IPS DF 6.9 (cell line): ENCODE data around the gene SMIM35.
"Not testable (repeated sequence)": the region's sequence is repeated elsewhere in the genome, so short reads cannot be mapped to it uniquely, and the experiment has no call there.

Experiments used
- DNase-seq: peaks from one replicate; pipeline ENCODE4 v3.0.0-alpha.2; 2013; ENCODE audit warnings: low read depth, low spot score
- H3K27ac ChIP-seq: one replicate; pipeline ENCODE4 v1.5.1; 2013; ENCODE audit warnings: low read length, control low read depth
- H3K27me3 ChIP-seq: 2 replicates; pipeline ENCODE4 v1.6.1; 2013; ENCODE audit warnings: mild to moderate bottlenecking, low read length; ENCODE audit not compliant: control insufficient read depth, insufficient read depth
- H3K36me3 ChIP-seq: 2 replicates; pipeline ENCODE4 v1.6.1; 2013; ENCODE audit warnings: low read length; ENCODE audit not compliant: control insufficient read depth, insufficient read depth
- H3K4me1 ChIP-seq: 2 replicates; pipeline ENCODE4 v1.6.1; 2013; ENCODE audit warnings: low read length; ENCODE audit not compliant: control insufficient read depth, insufficient read depth
- H3K4me3 ChIP-seq: 2 replicates; pipeline ENCODE4 v1.5.1; 2013; ENCODE audit warnings: mild to moderate bottlenecking, low read length
- H3K9me3 ChIP-seq: 2 replicates; pipeline ENCODE4 v1.6.1; 2013; ENCODE audit warnings: low read length, inconsistent platforms; ENCODE audit not compliant: control insufficient read depth, insufficient read depth
- WGBS: extraction: QIAGEN DNeasy Blood & Tissue Kit; methylation state at CpG from one replicate; pipeline ENCODE4 v1.1.7; 2013; ENCODE audit warnings: mixed read lengths, missing lambda C conversion rate; ENCODE audit not compliant: insufficient read length, insufficient coverage; 5-methylcytosine and 5-hydroxymethylcytosine counted together

The SMIM35 gene

DNA sequence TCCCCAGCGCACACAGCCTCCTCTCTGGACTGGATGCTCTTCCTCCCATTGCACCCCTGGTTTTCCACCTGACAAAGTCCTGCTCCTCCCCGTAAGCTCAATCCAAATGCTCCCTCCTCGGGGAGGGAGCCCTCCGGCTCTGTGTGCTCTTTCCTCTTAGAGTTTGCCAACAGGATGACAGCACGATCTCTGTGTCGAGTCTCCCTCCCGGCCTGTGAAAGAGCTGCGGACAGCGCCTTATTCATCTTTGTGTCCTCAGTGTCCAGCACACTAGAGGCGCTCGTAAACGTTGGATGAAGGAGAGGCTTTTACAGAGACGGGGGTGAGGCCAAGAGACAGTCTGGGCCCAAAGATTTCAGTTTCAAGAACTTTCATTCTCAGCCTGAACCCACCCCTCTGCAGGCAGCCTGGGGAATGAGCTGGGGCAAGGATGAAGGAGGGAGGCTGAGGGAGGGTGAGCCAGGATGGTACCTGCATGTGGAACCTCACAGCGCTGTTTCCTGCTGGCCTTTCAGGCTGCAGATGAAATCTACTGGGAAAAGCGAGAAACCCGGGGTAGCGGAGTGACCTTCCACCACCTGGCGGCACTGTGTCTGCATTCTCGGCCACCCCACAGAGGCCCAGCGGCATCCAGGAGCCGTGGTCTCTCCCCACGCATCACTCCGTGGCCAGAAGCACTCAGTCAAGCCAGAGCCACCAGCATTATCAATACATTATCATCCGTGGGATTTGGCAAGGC lies 18.4 kb downstream of the SMIM35 start:
- no peak overlapping the region for H3K27ac ChIP-seq
- no peaks in the 10 kb centered on the region for H3K36me3 ChIP-seq
- H3K27me3 ChIP-seq: no peaks in the 10 kb centered on the region
- H3K9me3 ChIP-seq: no peaks in the 10 kb centered on the region
- no CpG with 5 or more reads among the region's 24 CpGs for WGBS
- H3K4me1 ChIP-seq: no peaks in the 10 kb centered on the region
- H3K4me3 ChIP-seq: no peak overlapping the region
- DNase-seq: no peak

DNA sequence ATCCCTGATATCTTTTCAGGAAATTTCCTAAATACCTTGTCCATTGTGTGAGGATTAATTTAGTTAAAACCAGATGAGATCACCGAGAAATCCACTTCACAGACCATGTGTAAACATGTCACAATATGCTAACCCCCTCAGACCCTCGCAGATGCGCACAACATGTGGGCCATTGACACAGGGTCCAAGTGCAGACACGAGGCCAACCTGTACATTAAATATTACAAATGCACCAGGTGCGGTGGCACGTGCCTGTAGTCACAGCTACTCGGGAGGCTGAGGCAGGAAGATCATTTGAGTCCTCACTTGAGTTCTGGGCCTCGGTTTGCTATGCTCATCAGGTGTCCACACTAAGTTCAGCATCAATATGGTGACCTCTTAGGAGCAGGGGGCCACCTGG lies 19.8 kb downstream of the SMIM35 start:
- no peaks in the 10 kb centered on the region for H3K4me1 ChIP-seq
- H3K27ac ChIP-seq: no peak overlapping the region
- H3K9me3 ChIP-seq: no peaks in the 10 kb centered on the region
- WGBS: no CpG with 5 or more reads among the region's 8 CpGs
- no peaks in the 10 kb centered on the region for H3K36me3 ChIP-seq
- no peak overlapping the region for H3K4me3 ChIP-seq
- H3K27me3 ChIP-seq: no peaks in the 10 kb centered on the region
- no peak for DNase-seq

DNA sequence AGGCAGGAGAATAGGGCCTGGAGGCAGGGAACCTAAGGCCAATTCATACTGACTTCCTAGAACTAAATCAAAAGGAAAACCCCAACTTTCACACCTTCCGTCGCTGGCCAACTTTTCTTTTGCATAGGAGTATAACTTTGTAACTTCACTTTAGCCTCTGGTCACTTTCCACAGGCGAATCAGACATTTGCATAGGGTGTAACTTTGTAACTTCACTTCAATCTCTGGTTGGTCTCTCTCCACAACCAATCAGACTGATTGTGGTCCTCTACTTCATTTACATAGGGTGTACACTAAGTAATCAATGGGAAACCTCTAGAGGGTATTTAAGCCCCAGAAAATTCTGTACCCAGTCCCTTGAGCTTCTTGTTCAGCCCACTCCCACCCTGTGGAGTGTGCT lies 21.4 kb downstream of the SMIM35 start:
- Histone ChIP-seq H3K27me3 (no peaks in the 10 kb centered on the region), H3K4me1 (no peaks in the 10 kb centered on the region; the same call in 1 of the 2 replicates), H3K9me3 (no peaks in the 10 kb centered on the region), H3K36me3 (no peaks in the 10 kb centered on the region), H3K27ac (no peak overlapping the region), H3K4me3 (no peak overlapping the region)
- WGBS: no CpG with 5 or more reads among the region's 3 CpGs
- DNase-seq: no peak

DNA sequence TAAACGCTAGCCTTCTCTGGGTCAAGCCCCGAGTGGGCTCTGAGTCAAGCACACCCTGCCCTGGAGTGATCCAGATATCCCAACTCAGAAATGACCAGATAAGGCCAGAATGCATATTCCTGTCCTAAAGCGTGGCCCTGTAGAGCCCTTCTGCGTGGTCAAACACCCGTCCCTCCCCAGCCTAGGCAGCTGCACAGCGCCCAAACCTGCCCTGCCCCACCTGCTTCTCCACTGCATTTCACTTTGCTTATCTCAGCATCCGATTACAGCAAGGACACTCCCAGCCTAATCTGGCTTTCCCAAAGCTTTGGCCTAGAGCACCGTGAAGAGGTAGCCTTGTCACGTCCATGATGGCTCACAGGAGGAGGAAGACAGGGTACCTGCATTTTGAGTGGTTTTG lies 21.8 kb downstream of the SMIM35 start:
- H3K4me1 ChIP-seq: no peaks in the 10 kb centered on the region; the same call in 1 of the 2 replicates
- no CpG with 5 or more reads among the region's 9 CpGs for whole genome bisulfite sequencing

DNA sequence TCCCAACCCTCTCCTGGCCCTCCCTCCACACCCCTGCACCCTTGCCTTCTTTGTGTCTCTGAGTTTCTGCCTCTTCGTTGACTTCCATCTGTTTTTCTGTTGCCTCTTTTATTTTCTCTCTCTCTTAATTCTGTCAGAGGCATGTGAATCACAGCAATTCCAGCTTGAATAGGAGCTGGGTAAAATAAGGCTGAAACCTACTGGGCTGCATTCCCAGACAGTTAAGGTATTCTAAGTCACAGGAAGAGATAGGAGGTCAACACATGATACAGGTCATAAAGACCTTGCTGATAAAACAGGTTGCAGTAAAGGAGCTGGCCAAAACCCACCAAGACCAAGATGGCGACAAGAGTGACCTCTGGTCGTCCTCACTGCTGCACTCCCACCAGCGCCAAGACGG lies 24.1 kb downstream of the SMIM35 start:
- not testable (repeated sequence) for H3K9me3 ChIP-seq, DNase-seq, H3K36me3 ChIP-seq, H3K27ac ChIP-seq, H3K27me3 ChIP-seq, H3K4me3 ChIP-seq, H3K4me1 ChIP-seq
- WGBS: no CpG with 5 or more reads among the region's 5 CpGs

More for the DNA sequence above, 21.8 kb downstream of the SMIM35 start:
- H3K36me3 ChIP-seq: no peaks in the 10 kb centered on the region
- H3K27ac ChIP-seq: no peak overlapping the region
- no peaks in the 10 kb centered on the region for H3K27me3 ChIP-seq
- H3K4me3 ChIP-seq: no peak overlapping the region
- no peak for DNase-seq
- H3K9me3 ChIP-seq: no peaks in the 10 kb centered on the region

DNA sequence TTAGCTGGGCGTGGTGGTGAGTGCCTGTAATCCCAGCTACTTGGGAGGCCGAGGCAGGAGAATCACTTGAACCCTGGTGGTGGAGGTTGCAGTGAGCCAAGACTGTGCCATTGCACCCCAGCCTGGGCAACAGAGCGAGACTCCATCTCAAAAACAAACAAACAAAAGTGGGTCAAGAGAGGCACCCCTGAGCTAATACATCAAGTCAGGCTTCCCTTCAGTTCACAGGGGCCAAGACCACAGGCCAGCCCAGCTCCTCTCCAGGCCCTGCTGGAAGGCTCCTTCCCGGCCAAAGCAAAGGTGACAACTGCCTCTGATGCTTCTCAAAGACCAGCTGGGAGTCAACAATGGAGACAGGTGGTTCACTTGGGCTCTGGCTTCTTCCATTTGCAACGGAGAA lies 24.6 kb downstream of the SMIM35 start:
- WGBS: no CpG with 5 or more reads among the region's 5 CpGs

DNA sequence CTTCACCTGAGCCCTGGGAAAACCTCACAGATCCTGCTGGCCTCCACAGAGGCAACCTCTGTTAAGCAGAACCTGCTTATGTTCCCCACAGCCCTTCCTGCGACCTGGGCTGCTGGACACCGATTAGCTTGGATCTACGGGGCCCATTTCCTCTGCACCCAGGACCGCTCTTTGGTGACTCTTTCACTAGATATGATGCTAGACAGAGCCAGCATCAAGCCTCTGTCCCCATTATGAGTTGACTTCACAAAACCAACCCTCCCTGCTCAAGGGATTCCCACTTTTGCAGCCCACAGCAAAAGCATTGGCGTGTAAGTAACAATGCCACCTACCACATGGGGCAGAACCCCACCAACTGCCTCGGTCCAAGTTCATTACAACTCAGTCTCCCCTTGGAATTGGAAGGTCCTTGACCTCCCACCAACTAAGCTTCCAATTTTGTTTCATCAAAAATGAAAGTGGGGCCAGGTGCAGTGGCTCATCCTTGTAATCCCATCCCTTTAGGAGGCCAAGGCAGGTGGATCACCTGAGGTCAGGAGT lies 25.1 kb downstream of the SMIM35 start:
- H3K9me3 ChIP-seq: no peaks in the 10 kb centered on the region
- no peaks in the 10 kb centered on the region; the same call in 1 of the 2 replicates for H3K4me1 ChIP-seq
- H3K27ac ChIP-seq: no peak overlapping the region
- no peak for DNase-seq
- no peaks in the 10 kb centered on the region for H3K36me3 ChIP-seq
- WGBS: no CpG with 5 or more reads among the region's 6 CpGs
- H3K4me3 ChIP-seq: no peak overlapping the region
- no peaks in the 10 kb centered on the region for H3K27me3 ChIP-seq

More for the DNA sequence above, 24.6 kb downstream of the SMIM35 start:
- not testable (repeated sequence) for H3K9me3 ChIP-seq, H3K27me3 ChIP-seq, H3K27ac ChIP-seq, DNase-seq, H3K36me3 ChIP-seq, H3K4me3 ChIP-seq, H3K4me1 ChIP-seq

DNA sequence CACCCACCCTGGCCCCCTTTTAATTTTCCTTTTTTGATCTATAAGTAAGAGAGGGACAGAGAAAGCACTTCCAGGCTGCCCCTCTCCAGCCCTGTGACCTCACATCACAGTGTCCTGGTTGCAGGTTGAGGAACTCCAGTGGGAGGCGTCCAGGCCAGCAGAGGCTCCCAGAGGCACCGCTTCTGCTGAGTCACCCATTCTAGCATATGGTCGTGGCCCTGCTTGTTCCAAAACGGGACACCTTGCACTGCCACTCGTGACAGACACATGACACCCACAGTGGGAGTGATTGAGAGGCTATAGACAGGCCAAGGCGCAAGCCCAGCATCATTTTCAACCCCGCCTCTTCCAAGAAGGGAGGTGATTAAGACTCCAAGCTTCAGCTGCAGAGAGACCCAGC lies 25.9 kb downstream of the SMIM35 start:
- Histone ChIP-seq H3K4me1 (no peaks in the 10 kb centered on the region; the same call in 1 of the 2 replicates), H3K36me3 (no peaks in the 10 kb centered on the region), H3K9me3 (no peaks in the 10 kb centered on the region), H3K4me3 (no peak overlapping the region), H3K27me3 (no peaks in the 10 kb centered on the region), H3K27ac (no peak overlapping the region)
- DNase-seq: no peak
- WGBS: no CpG with 5 or more reads among the region's 7 CpGs

DNA sequence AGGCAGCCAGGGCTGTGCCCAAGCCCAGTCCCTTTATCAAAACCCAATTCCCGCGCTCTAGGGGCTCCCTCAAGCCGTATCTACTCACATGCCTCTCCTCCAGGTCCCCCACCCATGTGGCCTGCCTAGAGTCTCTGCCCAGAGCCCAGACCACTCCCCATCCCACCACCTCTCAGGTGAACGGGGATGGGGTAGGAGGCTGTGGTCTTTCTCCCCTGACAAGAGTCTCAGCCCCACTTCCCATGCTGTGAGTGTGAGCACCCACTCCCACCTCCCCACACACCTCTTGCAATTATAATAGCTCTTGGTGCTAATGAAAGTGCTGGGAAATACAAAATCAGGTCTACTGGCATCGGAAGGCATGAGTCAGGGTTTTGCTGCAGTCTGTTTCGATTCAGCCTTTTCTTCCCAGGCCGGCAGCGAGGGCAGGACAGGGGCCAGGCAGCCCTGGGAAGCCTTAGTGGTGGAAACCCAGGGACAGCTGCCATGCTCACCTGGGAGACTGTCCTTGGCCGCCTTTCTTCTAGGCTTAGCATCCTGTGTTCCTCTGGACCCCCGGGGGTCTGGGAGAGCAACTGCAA lies 26.6 kb downstream of the SMIM35 start:
- H3K27ac ChIP-seq: no peak overlapping the region
- no peak for DNase-seq
- WGBS: no CpG with 5 or more reads among the region's 10 CpGs
- no peaks in the 10 kb centered on the region for H3K9me3 ChIP-seq
- no peaks in the 10 kb centered on the region for H3K27me3 ChIP-seq
- no peak overlapping the region for H3K4me3 ChIP-seq
- no peaks in the 10 kb centered on the region; the same call in 1 of the 2 replicates for H3K4me1 ChIP-seq
- no peaks in the 10 kb centered on the region for H3K36me3 ChIP-seq

DNA sequence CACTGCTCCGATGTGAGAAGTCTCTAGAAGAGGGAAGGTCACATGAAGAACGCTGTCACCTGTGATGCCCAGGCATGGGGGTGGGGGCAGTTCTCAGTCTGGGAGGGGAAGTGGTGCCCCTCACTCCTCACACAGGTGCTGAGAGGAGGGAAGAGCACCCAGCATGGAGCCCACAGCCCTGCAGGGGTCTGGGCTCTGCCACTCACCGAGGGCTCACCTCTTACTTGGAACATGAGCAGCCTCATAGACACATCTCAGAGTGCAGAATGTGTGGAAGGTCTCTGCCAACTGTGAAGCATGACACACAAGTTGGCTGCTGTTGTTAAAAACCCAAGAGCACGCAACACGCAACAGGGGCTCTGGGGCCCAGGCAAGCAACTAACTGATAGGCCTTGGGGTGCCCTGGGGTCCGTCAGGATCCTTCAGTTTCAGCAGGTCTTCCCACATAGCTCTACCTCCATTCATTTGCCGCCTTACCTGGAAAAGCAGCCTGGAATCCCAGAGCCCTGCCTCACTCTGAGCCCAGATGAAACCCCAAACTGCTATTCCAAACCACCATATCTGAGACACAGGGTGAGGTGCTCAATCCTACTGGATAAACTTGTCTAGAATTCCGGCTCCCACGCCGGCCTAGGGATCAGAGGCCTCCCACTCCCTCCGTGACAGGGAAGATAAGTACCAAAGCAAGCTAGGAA lies 27.4 kb downstream of the SMIM35 start:
- Histone ChIP-seq H3K4me1 (no peaks in the 10 kb centered on the region; the same call in 1 of the 2 replicates), H3K4me3 (no peak overlapping the region), H3K36me3 (no peaks in the 10 kb centered on the region), H3K27me3 (no peaks in the 10 kb centered on the region), H3K27ac (no peak overlapping the region), H3K9me3 (no peaks in the 10 kb centered on the region)
- WGBS: no CpG with 5 or more reads among the region's 11 CpGs
- no peak for DNase-seq
